NCI-H2107 treated with DMSO at 0.1 percent for 48 hours (cell line): Measurements from ENCODE around the gene EMID1.
"Not testable (repeated sequence)": the region's sequence is repeated elsewhere in the genome, so short reads cannot be mapped to it uniquely, and the experiment has no call there.

ENCODE experiments used
- DNase-seq: peaks from one replicate; lab custom pipeline; 2025; ENCODE audit not compliant: unreplicated experiment; lab: John Stamatoyannopoulos, UW

Gene EMID1

GRCh38 chr22:29209624-29209929 is 3.9 kb downstream of the EMID1 start:
- DNase-seq = no peak

GRCh38 chr22:29211066-29211465 is 5.4 kb downstream of the EMID1 start:
- DNase-seq = no peak

DNA sequence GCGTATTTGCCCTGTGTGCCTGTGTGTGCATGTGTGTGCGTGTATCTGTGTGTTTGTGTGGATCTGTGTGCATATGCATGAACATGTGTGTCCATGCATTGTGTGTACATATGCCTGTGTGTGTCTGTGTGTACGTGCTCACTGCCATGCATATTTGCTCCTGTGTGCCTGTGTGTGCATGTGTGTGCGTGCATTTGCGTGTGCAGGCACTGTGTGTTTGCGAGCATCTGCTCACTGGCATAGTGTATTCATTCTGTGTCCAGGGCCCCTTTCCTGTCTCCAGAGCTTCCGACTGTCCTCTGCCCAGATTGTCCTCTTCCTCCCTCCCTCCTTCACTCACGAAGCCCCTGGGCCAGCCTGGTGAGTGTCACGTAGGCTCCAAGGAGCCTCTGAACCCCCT is 5.8 kb downstream of the EMID1 start:
- DNase-seq = no peak

DNA sequence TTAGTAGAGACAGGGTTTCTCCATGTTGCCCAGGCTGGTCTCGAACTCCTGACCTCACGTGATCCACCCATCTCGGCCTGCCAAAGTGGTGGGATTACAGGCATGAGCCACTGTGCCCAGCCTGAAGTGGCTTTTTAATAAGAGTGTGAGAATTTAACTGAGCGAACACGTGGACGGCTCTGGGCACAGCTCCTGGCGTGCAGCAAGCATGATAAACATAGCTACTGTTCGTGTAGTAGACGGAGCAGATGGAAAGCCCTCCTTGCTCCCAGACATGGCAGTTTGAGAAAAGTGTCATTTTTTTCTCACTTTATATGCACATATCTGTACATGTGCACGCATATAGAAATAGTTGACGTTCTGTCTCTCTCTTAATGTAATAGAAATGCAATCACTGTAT is 7.0 kb downstream of the EMID1 start:
- no peak for DNase-seq

- DNase-seq = no peak
Measured at GRCh38 chr22:29213493-29213892, 7.8 kb downstream of the EMID1 start.

DNA sequence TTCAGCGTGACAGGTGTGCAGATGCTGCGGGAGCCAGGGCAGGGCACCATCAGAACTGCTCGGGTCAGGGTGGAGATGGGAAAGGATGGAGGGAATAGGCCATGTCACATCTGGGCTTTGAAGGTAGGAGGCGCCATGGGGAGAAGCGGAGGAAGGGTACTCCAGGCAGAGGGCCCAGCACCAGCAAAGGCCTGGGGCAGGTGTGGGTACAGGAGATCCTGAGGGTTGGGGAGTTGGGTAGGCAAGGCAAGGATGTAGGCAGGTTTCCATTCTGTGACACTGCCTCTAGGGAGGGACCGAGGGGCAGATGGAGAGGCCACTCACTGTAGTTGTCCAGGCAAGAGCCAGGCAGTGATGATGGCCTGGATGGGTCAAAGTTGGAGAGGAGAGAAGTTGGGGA is 8.5 kb downstream of the EMID1 start:
- no peak for DNase-seq

DNA sequence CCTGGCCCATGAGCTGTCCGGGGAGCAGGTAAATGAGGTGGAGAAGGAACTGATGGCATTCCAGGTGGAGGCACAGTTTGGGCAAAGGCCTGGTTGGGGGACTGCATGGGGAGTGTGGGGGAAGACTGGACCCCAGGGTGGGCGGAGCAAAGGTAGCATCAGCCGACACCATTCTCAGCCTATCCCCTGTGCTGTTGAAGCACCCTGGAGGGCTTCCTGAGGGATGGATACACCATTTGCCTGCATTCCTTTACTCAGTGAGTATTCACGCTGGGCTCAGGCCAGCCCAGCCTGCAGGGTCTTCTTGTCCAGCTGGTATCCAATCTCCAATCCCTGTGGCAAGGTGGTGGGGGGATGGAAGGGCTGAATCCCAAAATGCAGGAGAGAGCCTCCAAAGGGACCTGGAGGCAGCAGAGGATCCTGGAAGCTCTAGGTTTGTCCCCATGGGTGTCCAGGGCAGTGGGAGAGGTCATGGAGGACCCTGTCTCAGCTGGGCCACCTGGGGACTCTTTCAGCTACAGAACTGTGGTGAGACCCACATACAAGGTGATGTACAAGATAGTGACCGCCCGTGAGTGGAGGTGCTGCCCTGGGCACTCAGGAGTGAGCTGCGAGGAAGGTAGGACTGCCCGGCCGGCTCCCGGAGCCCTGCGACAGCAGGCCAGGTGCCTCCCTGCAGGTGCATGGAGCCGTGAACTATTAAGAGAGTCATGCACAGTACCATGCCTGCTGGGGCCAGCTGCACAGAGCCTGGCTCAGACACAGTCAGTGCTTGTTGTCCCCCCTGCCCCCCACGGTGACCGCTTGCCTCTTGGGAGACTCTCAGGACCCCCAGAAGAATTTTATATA is 9.5 kb downstream of the EMID1 start:
- DNase-seq = no peak

GRCh38 chr22:29216011-29216872 is 10.5 kb downstream of the EMID1 start:
- DNase-seq = no peak

- DNase-seq = no peak
Measured at GRCh38 chr22:29216873-29217666, 11.4 kb downstream of the EMID1 start.

- no peak for DNase-seq
Measured at GRCh38 chr22:29217827-29218757, 12.4 kb downstream of the EMID1 start.

DNA sequence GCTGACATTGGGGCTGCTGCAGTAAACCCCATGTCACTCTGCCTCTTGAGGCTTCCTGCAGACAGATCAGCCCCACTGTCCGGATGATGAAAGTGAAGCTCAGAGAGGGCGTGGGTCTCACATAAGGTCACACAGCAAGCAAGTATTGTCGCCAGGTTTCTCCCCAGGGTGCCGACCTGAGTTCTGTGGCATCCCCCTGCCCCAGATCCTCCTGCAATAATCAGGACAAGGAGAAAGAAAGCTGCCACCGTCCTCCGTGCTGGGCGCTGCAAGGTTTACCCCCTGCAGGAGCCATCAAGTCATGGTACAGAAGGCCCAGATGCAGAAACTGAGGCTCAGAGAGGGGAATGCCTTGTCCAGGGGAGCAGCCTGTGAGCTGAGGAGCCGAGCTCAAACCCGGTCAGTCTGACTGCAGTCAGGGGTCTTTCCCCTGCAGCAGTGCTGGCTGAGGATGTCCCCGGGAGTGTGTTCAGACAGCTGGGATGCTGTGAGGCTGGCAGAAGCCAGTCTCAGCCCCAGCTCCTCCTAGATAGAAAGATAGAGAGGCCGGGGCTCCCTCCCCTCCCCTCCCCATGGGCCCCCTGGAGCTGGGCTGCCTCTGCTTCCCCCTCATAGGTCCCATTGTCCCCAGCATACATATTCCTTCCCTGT is 13.2 kb downstream of the EMID1 start:
- DNase-seq = no peak

DNA sequence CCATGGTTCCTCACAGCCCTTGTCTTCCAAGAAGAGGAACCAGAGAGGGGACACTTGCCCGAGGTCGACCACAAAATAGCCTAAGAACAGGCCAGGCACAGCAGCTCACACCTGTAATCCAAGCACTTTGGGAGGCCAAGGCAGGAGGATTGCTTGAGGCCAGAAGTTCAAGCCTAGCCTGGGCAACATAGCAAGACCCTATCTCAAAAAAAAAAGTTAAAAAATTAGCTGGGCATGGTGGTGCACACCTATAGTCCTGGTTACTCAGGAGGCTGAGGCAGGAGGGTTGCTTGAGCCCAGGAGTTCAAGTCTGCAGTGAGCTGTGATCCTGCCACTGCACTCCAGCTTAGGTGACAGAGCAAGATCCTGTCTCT is 13.7 kb downstream of the EMID1 start:
- not testable (repeated sequence) for DNase-seq

- DNase-seq = no peak
Measured at GRCh38 chr22:29219881-29220670, 14.4 kb downstream of the EMID1 start.

GRCh38 chr22:29224121-29224858 is 18.6 kb downstream of the EMID1 start:
- DNase-seq = no peak

- DNase-seq = no peak
Measured at GRCh38 chr22:29224859-29225410, 19.2 kb downstream of the EMID1 start.

GRCh38 chr22:29225422-29226090 is 19.9 kb downstream of the EMID1 start:
- DNase-seq = no peak

DNA sequence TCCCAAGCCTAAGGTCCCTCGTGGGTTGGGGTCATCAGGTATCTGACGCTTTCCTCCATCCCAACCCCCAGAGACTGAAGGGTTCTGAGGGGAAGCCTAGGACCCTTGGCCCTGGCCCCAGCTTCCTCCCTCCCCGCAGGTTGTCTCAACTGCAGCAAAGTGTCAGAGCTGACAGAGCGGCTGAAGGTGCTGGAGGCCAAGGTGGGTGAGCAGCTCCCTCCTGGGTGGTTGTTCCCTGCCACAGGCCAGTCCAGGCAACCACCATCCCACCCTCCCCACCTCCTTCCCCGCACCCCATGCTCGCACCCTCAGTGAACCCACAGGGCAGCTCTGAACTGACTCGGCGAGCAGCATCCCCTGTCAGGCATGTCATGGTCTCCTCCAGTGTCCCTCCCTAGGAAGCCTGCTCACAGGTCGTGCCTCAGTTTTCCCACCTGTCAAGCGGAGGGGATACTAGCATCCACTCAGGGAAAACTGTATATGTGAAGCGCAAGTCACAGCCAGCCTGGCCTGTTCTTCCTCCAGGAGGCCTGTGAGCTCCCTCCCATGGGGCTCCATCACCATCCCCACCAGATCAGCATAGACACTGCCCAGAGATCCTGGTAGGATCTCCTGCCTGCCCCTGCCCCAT is 20.8 kb downstream of the EMID1 start:
- DNase-seq = no peak
